PC-9 (cell line): ENCODE data around the gene FAM221A.

ENCODE experiments used
- EZH2 ChIP-seq: fragments of 200-600 bp; sonication (generic); IDR thresholded peaks from 2 replicates; pipeline ENCODE4 v1.8.0; 2017; ENCODE audit warnings: antibody characterized with exemption, low read depth
- TF ChIP-seq, protein P1 (sequence below): fragments of 200-600 bp; sonication (generic); conservative IDR thresholded peaks from 2 replicates; pipeline ENCODE4 v1.6.1; 2017; ENCODE audit warnings: mixed run types, antibody characterized with exemption, mild to moderate bottlenecking, moderate library complexity

DNA sequence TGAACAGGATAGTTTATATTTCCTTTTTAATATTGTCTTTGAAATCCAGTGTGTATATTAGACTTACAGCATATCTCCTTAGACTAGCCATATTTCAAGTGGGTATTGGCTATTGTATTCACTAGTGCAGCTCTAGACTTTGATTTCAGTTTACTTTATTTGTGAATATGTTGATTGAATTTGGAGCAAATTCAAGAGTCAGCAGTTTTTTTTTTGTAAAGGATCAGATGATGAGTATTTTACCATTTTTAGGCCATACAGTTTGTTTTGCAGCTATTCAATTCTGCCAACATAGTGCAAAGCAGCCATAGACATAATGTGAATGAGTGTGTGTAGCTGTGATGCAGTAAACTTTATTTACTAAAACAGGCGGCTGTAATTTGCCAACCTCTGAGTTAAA is 34.6 kb downstream of the FAM221A start:
- TF ChIP-seq, protein P1, sequence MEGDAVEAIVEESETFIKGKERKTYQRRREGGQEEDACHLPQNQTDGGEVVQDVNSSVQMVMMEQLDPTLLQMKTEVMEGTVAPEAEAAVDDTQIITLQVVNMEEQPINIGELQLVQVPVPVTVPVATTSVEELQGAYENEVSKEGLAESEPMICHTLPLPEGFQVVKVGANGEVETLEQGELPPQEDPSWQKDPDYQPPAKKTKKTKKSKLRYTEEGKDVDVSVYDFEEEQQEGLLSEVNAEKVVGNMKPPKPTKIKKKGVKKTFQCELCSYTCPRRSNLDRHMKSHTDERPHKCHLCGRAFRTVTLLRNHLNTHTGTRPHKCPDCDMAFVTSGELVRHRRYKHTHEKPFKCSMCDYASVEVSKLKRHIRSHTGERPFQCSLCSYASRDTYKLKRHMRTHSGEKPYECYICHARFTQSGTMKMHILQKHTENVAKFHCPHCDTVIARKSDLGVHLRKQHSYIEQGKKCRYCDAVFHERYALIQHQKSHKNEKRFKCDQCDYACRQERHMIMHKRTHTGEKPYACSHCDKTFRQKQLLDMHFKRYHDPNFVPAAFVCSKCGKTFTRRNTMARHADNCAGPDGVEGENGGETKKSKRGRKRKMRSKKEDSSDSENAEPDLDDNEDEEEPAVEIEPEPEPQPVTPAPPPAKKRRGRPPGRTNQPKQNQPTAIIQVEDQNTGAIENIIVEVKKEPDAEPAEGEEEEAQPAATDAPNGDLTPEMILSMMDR, result no peak
- no peak for TF ChIP-seq EZH2
